ENCODE data around the gene OR11G2.

GRCh38 chr14:20177433-20177974 lies 13.2 kb upstream of the OR11G2 start:
- TF ChIP-seq CTCF (conservative IDR thresholded peaks at IDR 0.05; ENCODE audit: low read length) = no peak
- no peak for TF ChIP-seq EZH2phosphoT487 (IDR thresholded peaks at IDR 0.05; ENCODE audit: borderline replicate concordance)

All from Loucy (cell line).